ENCODE data around the gene ACR. TPM values are rescaled to one million over a fixed set of nuclear protein-coding genes. Genes with fewer than 3 reads are reported as not detected.

ACR gene
- total and polyA plus RNA-seq, 10 of the 15 experiments (the other 5 are each of a cell fraction or from before 2014, with no cell fraction given): not detected

- TF ChIP-seq NKRF (conservative IDR thresholded peaks at IDR 0.05) (no peak), ZSCAN29 (IDR thresholded peaks at IDR 0.05) (no peak), MTA2 (IDR thresholded peaks at IDR 0.05; ENCODE audit: low read depth) (no peak), MAX (IDR thresholded peaks at IDR 0.05; ENCODE audit: low read depth, low read length) (no peak), EED (IDR thresholded peaks at IDR 0.05; ENCODE audit: low read depth) (no peak), ZNF24 (IDR thresholded peaks at IDR 0.05) (no peak), POLR2AphosphoS5 (IDR thresholded peaks at IDR 0.05; ENCODE audit: low read length) (no peak), BMI1 (IDR thresholded peaks at IDR 0.05; ENCODE audit: borderline replicate concordance) (no peak), BCLAF1 (IDR thresholded peaks at IDR 0.05) (no peak)
Observed at GRCh38 chr22:50725597-50725996, 12.4 kb upstream of the ACR start (continued).
